Erythroblast (primary cell): ENCODE results near the gene SCG2.

ENCODE experiments used
- GATA1 ChIP-seq: IDR thresholded peaks from 2 replicates; pipeline ENCODE4 v1.6.1; 2011; ENCODE audit warnings: low read depth, mild to moderate bottlenecking, control low read depth, low read length, moderate library complexity
- POLR2A ChIP-seq: IDR thresholded peaks from 2 replicates; pipeline ENCODE4 v1.6.1; 2011; ENCODE audit warnings: mild to moderate bottlenecking, low read length

DNA sequence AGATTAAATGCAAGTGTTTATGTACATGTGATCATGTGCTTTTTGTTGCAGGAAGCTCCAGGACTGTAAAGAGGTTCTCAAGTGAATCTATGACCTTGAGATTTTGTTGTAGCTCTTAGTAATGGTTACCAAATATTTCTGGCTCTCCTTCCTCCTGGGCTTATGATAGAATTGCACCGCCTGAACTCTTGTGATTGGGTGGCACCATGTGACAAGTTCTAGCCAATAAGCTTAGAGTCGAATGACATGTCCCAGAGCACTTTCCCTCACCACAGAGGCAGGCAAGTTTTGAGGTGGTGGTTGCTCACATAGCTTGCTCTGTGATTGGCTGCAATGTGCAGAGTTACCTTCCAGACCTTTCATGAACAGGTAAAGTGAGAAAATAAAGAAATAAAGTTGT is 8.9 kb upstream of the SCG2 start:
- TF ChIP-seq POLR2A (no peak), GATA1 (no peak)
